Mesothelial cell of epicardium (in vitro differentiated cells): ENCODE measurements around the gene VAMP4. TPM values are rescaled to one million over a fixed set of nuclear protein-coding genes. Genes with fewer than 3 reads are reported as not detected.

Experiments
- DNase-seq, 2 experiments: peaks; one replicate each; pipeline ENCODE4 v3.0.0; 2021; ENCODE audit warnings: low spot score in 2 of 2; ENCODE audit not compliant: unreplicated experiment in 2 of 2
- H3K27ac Mint-ChIP-seq: 2 replicates; pipeline ENCODE4 v1.8.0; 2021; ENCODE audit warnings: mixed read lengths
- H3K27me3 Mint-ChIP-seq: 2 replicates; pipeline ENCODE4 v1.8.0; 2021; ENCODE audit warnings: low read depth, mixed read lengths
- H3K36me3 Mint-ChIP-seq: 2 replicates; pipeline ENCODE4 v1.8.0; 2021; ENCODE audit warnings: mixed read lengths
- H3K4me1 Mint-ChIP-seq: 2 replicates; pipeline ENCODE4 v1.8.0; 2021; ENCODE audit warnings: mixed read lengths
- H3K4me3 Mint-ChIP-seq: 2 replicates; pipeline ENCODE4 v1.8.0; 2021; ENCODE audit warnings: mild to moderate bottlenecking, moderate library complexity, mixed read lengths
- H3K9me3 Mint-ChIP-seq: 2 replicates; pipeline ENCODE4 v1.8.0; 2021; ENCODE audit warnings: mixed read lengths
- total RNA-seq: library from RNA; stranded (reverse); gene quantifications from 3 replicates; pipeline ENCODE4 v1.2.1, GENCODE V29; 2021
- TF ChIP-seq, protein P1 (sequence below): fragments of 200-600 bp; sonication (generic); IDR thresholded peaks from one replicate; pipeline ENCODE4 v1.5.0; 2021; ENCODE audit warnings: antibody characterized with exemption; ENCODE audit not compliant: unreplicated experiment

VAMP4 gene
- total RNA-seq, 1 donor from 2014 or later, result 8.1 TPM

- Mint-ChIP-seq H3K4me1 (peaks cover 15% of the 10 kb centered on the region), H3K36me3 (peaks cover 18% of the 10 kb centered on the region), H3K27ac (no peak overlapping the region), H3K4me3 (no peak overlapping the region), H3K27me3 (no peaks in the 10 kb centered on the region), H3K9me3 (peaks cover 20% of the 10 kb centered on the region)
- DNase-seq, result no peak
- TF ChIP-seq, protein P1, sequence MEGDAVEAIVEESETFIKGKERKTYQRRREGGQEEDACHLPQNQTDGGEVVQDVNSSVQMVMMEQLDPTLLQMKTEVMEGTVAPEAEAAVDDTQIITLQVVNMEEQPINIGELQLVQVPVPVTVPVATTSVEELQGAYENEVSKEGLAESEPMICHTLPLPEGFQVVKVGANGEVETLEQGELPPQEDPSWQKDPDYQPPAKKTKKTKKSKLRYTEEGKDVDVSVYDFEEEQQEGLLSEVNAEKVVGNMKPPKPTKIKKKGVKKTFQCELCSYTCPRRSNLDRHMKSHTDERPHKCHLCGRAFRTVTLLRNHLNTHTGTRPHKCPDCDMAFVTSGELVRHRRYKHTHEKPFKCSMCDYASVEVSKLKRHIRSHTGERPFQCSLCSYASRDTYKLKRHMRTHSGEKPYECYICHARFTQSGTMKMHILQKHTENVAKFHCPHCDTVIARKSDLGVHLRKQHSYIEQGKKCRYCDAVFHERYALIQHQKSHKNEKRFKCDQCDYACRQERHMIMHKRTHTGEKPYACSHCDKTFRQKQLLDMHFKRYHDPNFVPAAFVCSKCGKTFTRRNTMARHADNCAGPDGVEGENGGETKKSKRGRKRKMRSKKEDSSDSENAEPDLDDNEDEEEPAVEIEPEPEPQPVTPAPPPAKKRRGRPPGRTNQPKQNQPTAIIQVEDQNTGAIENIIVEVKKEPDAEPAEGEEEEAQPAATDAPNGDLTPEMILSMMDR, result no peak
Measured at GRCh38 chr1:171718848-171719247, 23.0 kb downstream of the VAMP4 start.

GRCh38 chr1:171718216-171718615, 23.6 kb downstream of the VAMP4 start:
- no peak for DNase-seq
- TF ChIP-seq, protein P1, result no peak
- Mint-ChIP-seq H3K9me3 (peaks cover 13% of the 10 kb centered on the region), H3K36me3 (peaks cover 11% of the 10 kb centered on the region), H3K27ac (no peak overlapping the region), H3K4me1 (peaks cover 15% of the 10 kb centered on the region), H3K4me3 (no peak overlapping the region), H3K27me3 (no peaks in the 10 kb centered on the region)

- Mint-ChIP-seq H3K9me3 (peaks cover 5% of the 10 kb centered on the region), H3K4me1 (peaks cover 15% of the 10 kb centered on the region), H3K27ac (peak overlapping the region; percentile 83), H3K27me3 (no peaks in the 10 kb centered on the region), H3K36me3 (peaks cover 4% of the 10 kb centered on the region), H3K4me3 (no peak overlapping the region)
- TF ChIP-seq, protein P1, result no peak
- no peak for DNase-seq
Measured at GRCh38 chr1:171717062-171717718, 24.7 kb downstream of the VAMP4 start.

GRCh38 chr1:171716616-171717015, 25.2 kb downstream of the VAMP4 start:
- H3K27me3 Mint-ChIP-seq, result no peaks in the 10 kb centered on the region
- no peak for DNase-seq

GRCh38 chr1:171715813-171716251, 26.0 kb downstream of the VAMP4 start:
- TF ChIP-seq, protein P1, result peak; percentile 83
- Mint-ChIP-seq H3K27me3 (no peaks in the 10 kb centered on the region), H3K36me3 (peaks cover 4% of the 10 kb centered on the region), H3K4me3 (no peak overlapping the region), H3K4me1 (peaks cover 15% of the 10 kb centered on the region), H3K27ac (peak overlapping the region; percentile 83), H3K9me3 (peaks cover under 1% of the 10 kb centered on the region)
- DNase-seq, result no peak

More at GRCh38 chr1:171716616-171717015, 25.2 kb downstream of the VAMP4 start:
- TF ChIP-seq, protein P1, result no peak
- Mint-ChIP-seq H3K27ac (peak overlapping the region; percentile 83), H3K4me1 (peaks cover 15% of the 10 kb centered on the region), H3K4me3 (no peak overlapping the region), H3K9me3 (peaks cover 5% of the 10 kb centered on the region), H3K36me3 (peaks cover 4% of the 10 kb centered on the region)
